Fibroblast of the conjunctiva (primary cell): ENCODE results near the gene SAMD5.

Source experiments
- DNase-seq: peaks from one replicate; pipeline ENCODE4 v3.0.0-alpha.2; 2010; ENCODE audit warnings: low read depth

The SAMD5 gene

DNA sequence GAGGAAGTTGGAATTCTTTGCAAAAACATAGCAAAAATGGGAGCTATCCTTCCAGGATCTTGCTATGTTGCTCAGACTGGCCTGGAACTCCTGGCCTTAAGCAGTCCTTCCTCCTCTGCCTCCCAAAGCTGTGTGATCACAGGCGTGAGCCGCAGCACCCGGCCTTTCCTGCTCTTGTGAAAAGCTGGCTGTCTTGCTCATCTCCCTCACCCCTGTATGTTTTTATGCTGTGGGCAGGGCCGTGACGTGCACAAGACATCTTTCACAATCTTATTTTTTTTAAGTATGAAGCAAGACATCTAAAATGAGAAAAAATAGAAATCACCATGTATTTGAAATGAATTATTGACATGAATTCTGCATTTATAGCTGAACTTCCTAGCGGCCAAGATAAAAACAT, 110.4 kb downstream of the SAMD5 start:
- no peak for DNase-seq
